GM18867 (cell line): ENCODE data around the gene ITIH4.
A peak's percentile ranks its signal among the peaks of the same experiment; 100 is the strongest.
"Not testable (repeated sequence)": the region's sequence is repeated elsewhere in the genome, so short reads cannot be mapped to it uniquely, and the experiment has no call there.

Experiments
- ATAC-seq: cut with Tn5 transposase; IDR thresholded peaks from one replicate; pipeline ENCODE4 v1.9.1; 2021; ENCODE audit warnings: mild to moderate bottlenecking, moderate library complexity; ENCODE audit not compliant: unreplicated experiment

ITIH4 gene

GRCh38 chr3:52787246-52787645 is 43.2 kb downstream of the ITIH4 start:
- ATAC-seq: no peak

GRCh38 chr3:52786330-52787215 is 43.9 kb downstream of the ITIH4 start:
- no peak for ATAC-seq

GRCh38 chr3:52784931-52785590 is 45.4 kb downstream of the ITIH4 start:
- ATAC-seq: no peak

DNA sequence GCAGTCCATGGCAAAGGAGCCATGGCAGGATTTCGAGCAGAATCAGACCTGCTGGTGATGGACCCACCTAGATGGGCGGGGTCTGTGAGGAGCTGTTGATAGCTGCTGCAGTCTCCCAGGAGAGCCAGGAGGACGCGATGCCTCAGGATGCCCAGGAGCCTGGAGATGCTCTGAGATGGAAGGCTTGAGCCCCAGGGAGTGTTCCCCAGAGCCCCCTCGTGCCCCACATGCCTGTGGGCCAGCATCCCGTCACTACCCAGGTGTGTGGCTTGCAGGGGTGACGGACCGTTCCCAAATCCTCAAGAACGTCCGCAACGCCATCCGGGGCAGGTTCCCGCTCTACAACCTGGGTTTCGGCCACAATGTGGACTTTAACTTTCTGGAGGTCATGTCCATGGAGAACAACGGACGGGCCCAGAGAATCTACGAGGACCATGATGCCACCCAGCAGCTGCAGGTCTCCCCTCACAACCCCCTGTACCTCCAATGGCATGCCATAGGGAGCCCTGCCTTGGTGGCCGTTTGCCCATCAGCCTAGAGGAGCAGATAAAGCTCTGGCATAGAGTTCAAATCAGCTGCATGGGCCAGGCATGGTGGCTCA is 46.4 kb downstream of the ITIH4 start:
- ATAC-seq: no peak

DNA sequence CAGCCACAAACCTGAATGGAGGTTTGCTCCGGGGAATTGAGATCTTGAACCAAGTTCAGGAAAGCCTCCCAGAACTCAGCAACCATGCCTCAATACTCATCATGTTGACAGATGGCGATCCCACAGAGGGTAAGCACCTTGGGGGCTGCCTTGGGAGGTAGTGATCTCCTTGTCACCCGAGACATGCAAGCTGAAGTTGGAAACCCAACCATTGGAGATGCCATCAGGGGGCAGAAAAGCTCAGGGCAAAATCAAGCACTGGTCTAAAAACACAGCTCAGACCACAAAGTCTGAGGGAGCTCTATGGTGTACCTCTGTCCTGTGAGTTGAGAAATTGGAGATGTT is 47.3 kb downstream of the ITIH4 start:
- no peak for ATAC-seq

DNA sequence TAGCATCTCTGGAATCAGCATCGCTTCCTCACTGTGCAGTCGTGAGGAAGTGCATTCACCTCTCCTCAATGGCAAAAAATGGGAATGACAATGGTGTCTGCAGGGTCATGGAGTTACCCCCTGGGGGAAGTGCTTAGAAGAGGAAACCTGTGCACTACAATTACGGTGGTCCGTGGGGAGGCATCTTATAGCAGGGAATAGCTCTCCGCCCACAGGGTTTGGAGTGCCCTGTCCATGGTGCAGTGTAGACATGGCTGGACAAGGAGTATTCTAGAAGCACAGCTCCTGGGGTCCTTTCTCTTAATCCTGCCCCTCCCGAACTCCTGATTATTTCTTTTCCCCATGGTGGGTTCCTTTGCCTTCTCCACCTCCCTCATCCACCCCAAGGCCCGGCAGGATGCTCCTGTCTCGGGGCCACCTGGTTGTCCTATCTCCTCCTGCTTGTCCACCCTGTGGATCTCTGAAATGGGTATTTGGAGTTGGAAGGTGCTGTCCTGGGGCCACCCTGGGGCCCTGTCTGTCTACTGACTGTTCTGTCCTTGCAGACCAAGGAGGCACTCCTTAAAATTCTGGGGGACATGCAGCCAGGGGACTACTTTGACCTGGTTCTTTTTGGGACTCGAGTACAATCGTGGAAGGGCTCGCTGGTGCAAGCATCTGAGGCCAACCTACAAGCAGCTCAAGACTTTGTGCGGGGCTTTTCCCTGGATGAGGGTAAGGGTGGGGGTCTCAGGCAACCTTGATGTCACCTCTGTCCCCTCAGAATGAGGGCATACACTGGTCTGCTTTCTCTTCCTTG is 47.9 kb downstream of the ITIH4 start:
- no peak for ATAC-seq

DNA sequence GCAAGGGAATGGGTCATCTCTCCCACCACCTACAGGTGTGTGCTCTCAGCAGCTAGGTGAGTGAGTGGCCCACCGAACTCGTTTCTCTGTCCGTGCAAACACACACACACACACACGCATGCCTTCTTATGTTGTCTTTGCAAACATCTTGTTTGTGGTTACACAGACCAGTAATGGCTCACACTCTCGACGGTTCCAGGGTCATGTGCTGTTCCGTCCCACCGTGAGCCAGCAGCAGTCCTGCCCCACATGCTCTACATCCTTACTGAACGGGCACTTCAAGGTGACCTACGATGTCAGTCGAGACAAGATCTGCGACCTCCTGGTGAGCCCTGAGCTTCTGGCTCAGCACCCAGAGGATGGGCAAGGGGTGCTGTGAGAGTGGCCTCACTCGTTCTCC is 48.7 kb downstream of the ITIH4 start:
- no peak for ATAC-seq

DNA sequence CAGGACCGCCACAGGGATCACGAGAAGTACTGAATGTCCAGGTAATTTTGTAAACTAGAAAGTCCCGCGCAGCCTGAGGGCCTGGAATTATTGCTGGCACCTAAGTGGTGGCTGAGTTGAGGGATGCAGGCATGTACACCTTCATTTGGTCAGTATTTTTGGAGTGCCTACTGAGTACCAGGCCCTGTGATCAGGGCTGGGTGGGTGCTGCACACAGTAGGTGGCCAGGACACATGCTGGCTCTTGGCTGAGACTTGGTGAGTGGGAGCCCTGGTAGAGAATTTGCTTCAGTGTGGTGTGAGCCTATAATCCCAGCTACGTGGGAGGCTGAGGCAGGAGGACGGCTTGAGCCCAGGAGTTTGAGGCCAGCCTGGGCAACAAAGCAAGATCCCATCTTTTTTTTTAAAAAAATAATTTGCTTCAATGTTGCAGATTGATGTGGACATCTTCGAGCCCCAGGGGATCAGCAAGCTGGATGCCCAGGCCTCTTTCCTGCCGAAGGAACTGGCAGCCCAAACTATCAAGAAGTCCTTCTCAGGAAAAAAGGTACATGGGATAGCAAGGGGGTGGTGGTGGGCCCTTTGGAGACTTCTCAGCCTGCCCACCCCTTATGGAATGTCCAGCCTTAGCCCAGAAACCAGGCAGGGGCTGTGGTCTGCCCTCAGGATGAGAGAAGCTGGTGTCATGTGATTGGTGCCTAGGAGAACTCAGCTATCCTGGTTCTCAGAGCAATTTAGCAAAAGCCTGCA is 50.5 kb downstream of the ITIH4 start:
- peak; percentile 8 for ATAC-seq

GRCh38 chr3:52779011-52779836 is 51.2 kb downstream of the ITIH4 start:
- ATAC-seq: peak; percentile 63

- no peak for ATAC-seq
Measured at GRCh38 chr3:52777959-52778805, 52.3 kb downstream of the ITIH4 start.

DNA sequence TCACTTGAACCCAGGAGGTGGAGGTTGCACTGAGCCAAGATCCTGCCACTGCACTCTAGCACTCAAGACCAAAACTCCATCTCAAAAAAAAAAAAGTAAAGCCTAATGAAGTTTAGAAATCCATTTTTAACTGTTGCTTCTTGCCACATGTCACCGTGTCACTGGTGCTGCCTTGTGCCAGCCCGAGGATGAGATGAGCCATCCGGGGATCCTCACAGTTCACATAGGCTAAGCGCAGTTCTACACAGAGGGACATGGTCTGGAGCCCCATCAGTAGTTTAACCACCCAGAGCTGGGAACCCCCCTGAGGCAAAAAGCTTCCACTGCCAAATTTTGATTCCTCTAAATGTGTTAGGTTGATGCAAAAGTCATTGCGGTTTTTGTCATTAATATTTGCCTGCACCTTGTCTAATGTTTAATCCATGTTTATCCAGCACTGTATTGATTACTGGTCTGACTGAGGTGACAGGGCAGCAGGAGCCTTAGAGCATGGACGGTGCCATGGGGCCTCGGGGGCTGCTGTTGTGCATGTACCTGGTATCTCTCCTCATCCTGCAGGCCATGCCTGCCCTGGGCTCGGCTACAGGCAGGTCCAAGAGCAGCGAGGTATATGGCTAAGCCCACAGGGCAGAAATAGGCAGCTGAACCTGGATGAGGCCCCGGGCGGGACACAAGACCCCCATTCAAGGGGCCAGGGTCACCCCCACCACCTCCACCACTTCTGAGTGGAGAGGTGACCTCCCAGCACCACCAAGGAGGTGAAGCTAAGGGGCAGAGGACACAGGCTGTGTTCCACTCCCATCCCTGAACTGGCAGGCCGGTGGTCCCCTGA is 53.1 kb downstream of the ITIH4 start, which contains the start of gene ITIH1:
Gene ITIH1 (plus strand): TSS at position 473 of the 832 bp plus-strand sequence. CDS start 17 bp downstream, at position 490.
- no peak for ATAC-seq

- not testable (repeated sequence) for ATAC-seq
Measured at GRCh38 chr3:52776486-52776885, 54.0 kb downstream of the ITIH4 start.

GRCh38 chr3:52775877-52776276 is 54.6 kb downstream of the ITIH4 start:
- no peak for ATAC-seq

- ATAC-seq: no peak
Measured at GRCh38 chr3:52774901-52775864, 55.3 kb downstream of the ITIH4 start.

DNA sequence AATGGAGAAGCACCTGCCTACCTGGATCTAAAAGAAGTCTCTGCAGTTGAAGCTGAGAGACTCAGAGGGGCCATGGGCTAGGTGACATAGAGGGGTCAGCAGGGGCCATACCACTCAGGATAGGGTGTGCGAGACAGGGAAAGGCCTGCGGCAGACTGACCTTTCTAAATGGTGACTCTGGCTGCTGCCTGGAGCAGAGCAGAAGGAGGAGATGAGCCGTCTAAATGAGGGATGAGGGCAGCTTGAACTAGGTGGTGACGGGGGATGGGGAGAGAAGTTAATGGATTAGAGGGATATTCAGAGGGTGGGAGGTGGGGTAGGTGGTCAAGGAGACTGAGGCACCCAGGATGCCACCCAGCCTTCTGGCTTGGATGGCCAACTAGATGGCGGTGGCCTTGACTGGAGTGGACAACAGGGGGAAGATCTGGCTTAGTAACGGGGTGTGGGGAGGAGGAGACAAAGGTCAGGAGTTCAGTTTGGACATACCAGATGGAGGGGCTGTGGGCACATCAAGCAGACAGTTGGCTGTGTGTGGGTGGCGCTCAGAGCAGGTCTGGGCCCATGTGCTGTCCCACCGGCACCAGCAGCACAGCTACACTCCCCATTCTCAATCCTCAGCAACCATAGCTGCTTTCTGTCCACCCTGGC is 56.3 kb downstream of the ITIH4 start:
- no peak for ATAC-seq
